HFFc6 (cell line): ENCODE data around the gene SLC24A4. TPM values are rescaled to one million over a fixed set of nuclear protein-coding genes. Genes with fewer than 3 reads are reported as not detected.

Experiments used
- DNase-seq: peaks from one replicate; pipeline ENCODE4 v3.0.0-alpha.2; 2018
- H3K27ac Mint-ChIP-seq: 2 replicates; pipeline ENCODE4 v1.8.0; 2020; ENCODE audit warnings: mild to moderate bottlenecking, mixed read lengths
- H3K27me3 Mint-ChIP-seq: 2 replicates; pipeline ENCODE4 v1.8.0; 2021; ENCODE audit warnings: mild to moderate bottlenecking, moderate library complexity, mixed read lengths; ENCODE audit not compliant: insufficient read depth
- H3K36me3 Mint-ChIP-seq: 2 replicates; pipeline ENCODE4 v1.8.0; 2021; ENCODE audit warnings: low read depth, mixed read lengths
- H3K4me1 Mint-ChIP-seq: 2 replicates; pipeline ENCODE4 v1.8.0; 2020; ENCODE audit warnings: low read depth, mixed read lengths
- H3K4me3 Mint-ChIP-seq: 2 replicates; pipeline ENCODE4 v1.8.0; 2020; ENCODE audit warnings: mild to moderate bottlenecking, moderate library complexity, mixed read lengths
- H3K9me3 Mint-ChIP-seq: 2 replicates; pipeline ENCODE4 v1.8.0; 2020; ENCODE audit warnings: mild to moderate bottlenecking, mixed read lengths
- total RNA-seq, 6 experiments: library from RNA; stranded (reverse); fragmentation: NEBNext Ultra II Directional; extraction: Animal tissue kit (Norgen Biotek cat#: 25700); gene quantifications; 2 replicates in 1 of 6; 3 replicates in 5 of 6; pipeline ENCODE4 v1.2.3, GENCODE V29; 2021
- TF ChIP-seq, protein P1 (sequence below): fragments of 200-600 bp; sonication (generic); IDR thresholded peaks from 2 replicates; pipeline ENCODE4 v1.5.0; 2021; ENCODE audit warnings: antibody characterized with exemption, mild to moderate bottlenecking

SLC24A4 gene
- total RNA-seq, 6 experiments from 2014 or later, result not detected

DNA sequence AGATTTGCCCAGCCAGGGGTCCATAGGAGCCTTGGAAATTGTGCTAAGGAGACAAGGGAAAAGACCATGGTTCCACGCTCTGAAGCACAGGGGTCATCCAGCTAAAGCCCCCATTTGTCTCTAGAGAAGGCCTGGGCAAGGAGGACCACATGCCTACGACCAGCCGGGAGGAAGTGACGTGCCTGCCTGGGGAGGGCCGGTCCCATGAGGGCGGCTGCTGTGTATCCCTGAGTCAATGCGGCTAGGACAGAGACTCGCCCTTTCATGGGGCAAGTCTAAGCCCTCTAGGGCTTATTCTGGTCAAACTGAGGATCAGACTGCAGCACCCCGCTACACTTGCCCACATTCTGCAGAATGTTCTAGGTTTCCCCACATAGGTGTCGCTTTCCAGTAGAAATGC, 170.1 kb downstream of the SLC24A4 start:
- Mint-ChIP-seq H3K4me3 (no peak overlapping the region), H3K27ac (no peak overlapping the region), H3K36me3 (no peaks in the 10 kb centered on the region), H3K4me1 (peaks cover 28% of the 10 kb centered on the region), H3K27me3 (peaks cover 5% of the 10 kb centered on the region; the same call in 1 of the 2 replicates), H3K9me3 (no peaks in the 10 kb centered on the region)
- no peak for DNase-seq
- TF ChIP-seq, protein P1, sequence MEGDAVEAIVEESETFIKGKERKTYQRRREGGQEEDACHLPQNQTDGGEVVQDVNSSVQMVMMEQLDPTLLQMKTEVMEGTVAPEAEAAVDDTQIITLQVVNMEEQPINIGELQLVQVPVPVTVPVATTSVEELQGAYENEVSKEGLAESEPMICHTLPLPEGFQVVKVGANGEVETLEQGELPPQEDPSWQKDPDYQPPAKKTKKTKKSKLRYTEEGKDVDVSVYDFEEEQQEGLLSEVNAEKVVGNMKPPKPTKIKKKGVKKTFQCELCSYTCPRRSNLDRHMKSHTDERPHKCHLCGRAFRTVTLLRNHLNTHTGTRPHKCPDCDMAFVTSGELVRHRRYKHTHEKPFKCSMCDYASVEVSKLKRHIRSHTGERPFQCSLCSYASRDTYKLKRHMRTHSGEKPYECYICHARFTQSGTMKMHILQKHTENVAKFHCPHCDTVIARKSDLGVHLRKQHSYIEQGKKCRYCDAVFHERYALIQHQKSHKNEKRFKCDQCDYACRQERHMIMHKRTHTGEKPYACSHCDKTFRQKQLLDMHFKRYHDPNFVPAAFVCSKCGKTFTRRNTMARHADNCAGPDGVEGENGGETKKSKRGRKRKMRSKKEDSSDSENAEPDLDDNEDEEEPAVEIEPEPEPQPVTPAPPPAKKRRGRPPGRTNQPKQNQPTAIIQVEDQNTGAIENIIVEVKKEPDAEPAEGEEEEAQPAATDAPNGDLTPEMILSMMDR, result no peak

DNA sequence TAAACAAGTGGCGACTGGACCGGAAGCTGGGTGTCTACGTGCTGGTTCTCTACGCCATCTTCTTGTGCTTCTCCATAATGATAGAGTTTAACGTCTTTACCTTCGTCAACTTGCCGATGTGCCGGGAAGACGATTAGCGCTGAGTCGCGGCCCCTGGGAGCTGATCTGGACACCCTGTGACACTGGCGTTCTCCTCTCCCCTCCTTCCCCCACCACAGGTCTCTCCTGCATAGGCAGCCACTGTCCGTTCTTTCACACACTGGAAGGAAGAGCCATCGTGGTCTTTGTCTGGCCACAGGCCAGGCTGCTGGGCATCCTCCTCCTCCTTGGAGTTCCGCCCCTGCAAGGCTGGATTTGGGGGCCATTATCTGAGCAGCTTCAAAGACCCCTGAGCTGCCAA, 170.5 kb downstream of the SLC24A4 start:
- no peak for DNase-seq
- Mint-ChIP-seq H3K27me3 (peaks cover 5% of the 10 kb centered on the region; the same call in 1 of the 2 replicates), H3K27ac (no peak overlapping the region), H3K9me3 (no peaks in the 10 kb centered on the region), H3K4me3 (no peak overlapping the region), H3K4me1 (peaks cover 28% of the 10 kb centered on the region), H3K36me3 (no peaks in the 10 kb centered on the region)
- TF ChIP-seq, protein P1, result no peak

DNA sequence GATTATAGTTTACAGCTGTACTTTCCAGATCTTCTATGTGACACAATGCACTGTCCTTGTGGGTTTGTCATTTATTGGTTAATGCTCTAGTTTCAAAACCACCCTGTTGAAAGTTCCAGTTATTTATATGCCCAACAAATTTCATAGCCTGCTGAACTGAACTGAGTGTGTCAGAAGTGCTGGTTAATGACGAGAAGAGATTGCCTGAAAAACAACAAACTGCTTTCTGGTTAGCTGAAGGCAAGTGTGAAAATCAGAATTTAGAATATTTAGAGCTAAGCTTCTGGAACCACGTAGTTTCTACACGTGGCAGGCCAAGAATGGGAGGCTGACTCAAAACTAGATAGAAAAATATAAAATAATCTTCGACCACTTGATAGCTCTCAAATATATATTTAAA, 171.5 kb downstream of the SLC24A4 start:
- H3K4me3 Mint-ChIP-seq, result no peak overlapping the region
- no peaks in the 10 kb centered on the region for H3K36me3 Mint-ChIP-seq
- H3K4me1 Mint-ChIP-seq, result peaks cover 28% of the 10 kb centered on the region
- no peaks in the 10 kb centered on the region for H3K9me3 Mint-ChIP-seq
- peaks cover 5% of the 10 kb centered on the region; the same call in 1 of the 2 replicates for H3K27me3 Mint-ChIP-seq
- H3K27ac Mint-ChIP-seq, result no peak overlapping the region
- TF ChIP-seq, protein P1, result no peak
- no peak for DNase-seq

DNA sequence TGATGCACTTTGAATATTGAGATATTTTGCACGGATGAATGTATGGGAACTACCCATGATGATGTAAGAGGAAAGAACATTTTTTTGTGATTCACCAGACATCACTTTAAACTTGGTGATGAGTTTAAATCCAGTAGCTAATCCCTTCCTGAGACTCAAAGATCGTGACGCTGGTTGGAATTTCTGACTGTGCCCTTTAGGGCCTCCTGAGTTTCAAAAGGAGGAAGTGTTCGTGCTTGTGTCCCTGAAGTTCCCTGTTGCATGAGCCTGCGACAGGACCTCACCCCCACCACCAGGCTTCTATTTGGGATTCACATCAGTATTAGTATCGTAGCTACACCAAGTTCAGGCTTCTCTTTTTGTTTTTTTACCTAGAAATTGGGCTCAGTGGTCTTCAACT, 172.1 kb downstream of the SLC24A4 start:
- DNase-seq, result peak; percentile 74
- Mint-ChIP-seq H3K36me3 (no peaks in the 10 kb centered on the region), H3K4me1 (peaks cover 23% of the 10 kb centered on the region), H3K9me3 (no peaks in the 10 kb centered on the region), H3K4me3 (peak overlapping the region; percentile 25; the same call in 1 of the 2 replicates), H3K27me3 (peaks cover 5% of the 10 kb centered on the region; the same call in 1 of the 2 replicates), H3K27ac (peak overlapping the region; percentile 87)
- TF ChIP-seq, protein P1, result no peak

DNA sequence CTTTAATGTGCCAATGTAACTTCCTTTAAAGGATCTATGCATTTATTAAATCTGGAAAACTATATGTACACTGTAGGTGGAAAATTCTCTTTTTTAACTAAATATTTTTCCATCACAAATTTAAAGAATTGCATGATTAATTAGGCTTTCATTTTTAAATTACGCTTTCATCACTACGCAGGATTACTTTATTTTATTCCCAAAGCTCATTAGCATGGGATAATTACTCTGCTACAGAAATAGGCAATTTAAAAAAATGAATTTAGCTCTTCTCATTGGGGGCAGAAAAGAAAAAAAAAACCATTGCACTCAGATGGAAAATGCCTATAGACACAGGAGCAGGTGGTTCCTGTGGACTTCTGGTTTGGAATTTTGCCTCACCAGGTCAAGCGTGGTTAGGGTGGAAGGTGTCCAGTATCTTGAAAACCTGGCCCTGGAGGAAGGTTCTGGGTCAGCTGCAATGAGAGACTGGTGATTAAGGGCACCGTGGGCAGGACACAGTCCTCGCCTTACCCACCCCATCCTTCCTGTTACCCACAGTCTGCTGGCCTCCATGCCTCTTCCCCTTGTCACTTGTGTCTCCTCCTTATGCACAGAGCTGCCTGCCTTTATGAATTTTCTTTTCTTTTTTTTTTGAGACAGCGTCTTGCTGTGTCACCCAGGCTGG, 173.4 kb downstream of the SLC24A4 start:
- H3K27me3 Mint-ChIP-seq, result peaks cover 5% of the 10 kb centered on the region; the same call in 1 of the 2 replicates
- H3K9me3 Mint-ChIP-seq, result no peaks in the 10 kb centered on the region
- H3K27ac Mint-ChIP-seq, result no peak overlapping the region
- peaks cover 22% of the 10 kb centered on the region for H3K4me1 Mint-ChIP-seq
- TF ChIP-seq, protein P1, result no peak
- no peak overlapping the region for H3K4me3 Mint-ChIP-seq
- DNase-seq, result no peak
- H3K36me3 Mint-ChIP-seq, result no peaks in the 10 kb centered on the region
